Measurements from ENCODE around the gene SPNS3.

DNA sequence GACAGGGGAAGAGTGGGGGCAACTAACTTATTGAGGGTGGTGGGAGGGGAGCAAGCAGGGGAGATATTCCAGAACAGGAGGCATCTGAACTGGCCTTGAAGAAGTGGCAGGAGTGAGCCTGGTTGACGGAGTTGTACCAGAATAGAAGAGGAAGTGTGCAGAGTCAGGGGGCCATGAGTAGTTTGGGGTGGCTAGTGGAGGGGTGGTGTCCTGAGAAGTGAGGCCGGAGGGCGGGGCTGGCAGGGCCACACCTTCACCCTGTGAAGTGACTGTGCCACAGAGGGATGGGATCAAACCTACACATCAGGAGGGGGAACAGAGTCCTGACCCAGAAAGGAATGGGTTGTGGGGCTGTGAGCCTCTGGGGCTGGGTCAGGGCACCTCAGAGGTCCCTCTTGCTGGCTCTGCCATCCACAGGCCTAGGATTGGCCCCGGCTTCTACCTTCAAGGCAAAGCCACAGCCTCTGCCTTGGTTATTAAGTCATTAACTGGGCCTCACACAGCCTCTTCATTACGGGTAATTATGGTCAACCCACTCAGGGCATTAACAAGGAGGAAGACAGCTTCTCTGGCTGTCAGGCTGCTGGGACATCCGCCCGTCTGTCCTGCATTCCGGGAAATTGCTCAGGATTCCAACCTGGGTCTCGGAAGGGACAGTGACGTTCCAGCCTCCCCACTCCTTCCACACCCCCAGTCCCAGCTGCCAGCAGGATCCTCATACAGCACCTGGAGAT, 77.6 kb downstream of the SPNS3 start:
- no peak for TF ChIP-seq POLR2A (IDR thresholded peaks at IDR 0.05)
- TF ChIP-seq, protein P1, sequence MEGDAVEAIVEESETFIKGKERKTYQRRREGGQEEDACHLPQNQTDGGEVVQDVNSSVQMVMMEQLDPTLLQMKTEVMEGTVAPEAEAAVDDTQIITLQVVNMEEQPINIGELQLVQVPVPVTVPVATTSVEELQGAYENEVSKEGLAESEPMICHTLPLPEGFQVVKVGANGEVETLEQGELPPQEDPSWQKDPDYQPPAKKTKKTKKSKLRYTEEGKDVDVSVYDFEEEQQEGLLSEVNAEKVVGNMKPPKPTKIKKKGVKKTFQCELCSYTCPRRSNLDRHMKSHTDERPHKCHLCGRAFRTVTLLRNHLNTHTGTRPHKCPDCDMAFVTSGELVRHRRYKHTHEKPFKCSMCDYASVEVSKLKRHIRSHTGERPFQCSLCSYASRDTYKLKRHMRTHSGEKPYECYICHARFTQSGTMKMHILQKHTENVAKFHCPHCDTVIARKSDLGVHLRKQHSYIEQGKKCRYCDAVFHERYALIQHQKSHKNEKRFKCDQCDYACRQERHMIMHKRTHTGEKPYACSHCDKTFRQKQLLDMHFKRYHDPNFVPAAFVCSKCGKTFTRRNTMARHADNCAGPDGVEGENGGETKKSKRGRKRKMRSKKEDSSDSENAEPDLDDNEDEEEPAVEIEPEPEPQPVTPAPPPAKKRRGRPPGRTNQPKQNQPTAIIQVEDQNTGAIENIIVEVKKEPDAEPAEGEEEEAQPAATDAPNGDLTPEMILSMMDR (IDR thresholded peaks at IDR 0.05) = no peak
